HG02884 (cell line): ENCODE results near the gene ESRRB.

Experiments used
- ATAC-seq: cut with Tn5 transposase; IDR thresholded peaks from one replicate; pipeline ENCODE4 v1.9.1; 2021; ENCODE audit warnings: mild to moderate bottlenecking, moderate library complexity; ENCODE audit not compliant: unreplicated experiment

The ESRRB gene

DNA sequence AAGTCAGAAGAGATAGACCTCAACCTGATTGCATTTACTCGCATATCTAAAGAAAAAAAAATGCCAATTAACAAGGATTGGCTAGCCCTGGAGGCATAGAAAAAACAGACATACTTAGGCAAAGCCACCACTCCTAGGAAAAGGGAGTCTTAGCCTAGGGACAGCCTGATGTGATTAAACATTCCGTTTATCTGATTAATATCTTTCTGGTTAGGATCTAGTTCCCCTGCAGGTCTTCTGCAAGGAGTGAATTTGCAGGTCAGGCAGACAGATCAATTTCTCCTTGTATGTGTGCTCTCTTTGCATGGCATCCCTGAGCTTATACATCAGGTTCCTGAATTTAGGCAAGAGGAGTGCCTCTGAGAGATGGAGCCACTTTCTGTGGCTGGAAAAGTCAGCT, 70.5 kb downstream of the ESRRB start:
- no peak for ATAC-seq

DNA sequence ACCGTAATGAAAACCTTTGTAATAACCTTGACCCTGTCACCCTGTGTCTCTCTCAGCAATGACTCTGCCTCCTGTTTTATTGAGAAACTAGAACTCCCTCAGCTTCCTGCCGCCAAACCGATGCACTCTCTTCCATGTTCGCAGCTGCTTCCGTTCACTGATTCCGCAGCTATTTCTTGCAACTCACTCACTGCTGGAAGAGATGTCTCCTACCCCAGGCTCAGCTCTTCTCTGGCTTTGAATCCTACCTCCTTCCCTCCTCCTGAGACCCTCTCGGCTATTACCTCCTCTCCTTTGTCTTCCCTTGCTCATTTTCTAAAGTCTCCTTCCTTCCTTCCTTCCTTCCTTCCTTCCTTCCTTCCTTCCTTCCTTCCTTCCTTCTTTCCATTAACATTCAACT, 71.0 kb downstream of the ESRRB start:
- no peak for ATAC-seq

DNA sequence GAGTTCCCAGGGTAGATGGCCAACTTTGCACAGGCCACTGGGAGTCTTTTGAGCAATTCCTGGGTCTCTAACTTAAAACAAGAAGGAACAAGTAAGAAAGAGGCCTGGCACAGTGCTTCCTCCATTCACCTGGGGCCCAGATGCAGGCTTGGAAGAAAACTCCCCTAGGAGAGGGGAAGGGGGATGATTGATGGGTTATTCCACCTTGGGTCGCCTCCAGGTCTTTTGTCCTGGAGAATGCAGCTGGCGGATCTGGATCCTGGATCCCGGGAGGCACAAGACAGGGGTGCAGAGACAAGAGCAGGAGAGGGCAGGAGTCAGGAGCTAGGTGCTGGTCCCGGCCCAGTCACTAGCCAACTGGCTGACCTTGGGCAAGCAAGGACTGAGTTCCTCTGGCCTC, 74.5 kb downstream of the ESRRB start:
- ATAC-seq: no peak

DNA sequence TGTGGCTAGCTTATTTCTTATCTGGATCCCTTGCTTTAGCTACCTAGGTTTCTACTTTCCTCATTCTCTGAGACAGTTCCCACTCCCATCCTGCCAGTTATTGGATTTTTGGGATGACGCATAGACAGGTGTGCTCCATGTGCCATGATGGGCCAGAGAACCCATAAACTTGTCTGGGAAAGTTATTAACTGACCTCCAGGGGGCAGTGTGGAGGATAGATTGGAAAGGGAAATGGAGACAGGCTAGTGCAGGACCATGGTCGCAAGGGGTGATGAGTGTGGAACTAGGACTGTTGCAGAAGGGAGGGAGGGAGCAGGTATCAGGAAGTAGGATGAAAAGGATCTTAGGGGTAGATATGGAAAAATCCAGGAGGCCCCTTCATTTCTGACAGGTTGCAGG, 80.3 kb downstream of the ESRRB start:
- no peak for ATAC-seq

DNA sequence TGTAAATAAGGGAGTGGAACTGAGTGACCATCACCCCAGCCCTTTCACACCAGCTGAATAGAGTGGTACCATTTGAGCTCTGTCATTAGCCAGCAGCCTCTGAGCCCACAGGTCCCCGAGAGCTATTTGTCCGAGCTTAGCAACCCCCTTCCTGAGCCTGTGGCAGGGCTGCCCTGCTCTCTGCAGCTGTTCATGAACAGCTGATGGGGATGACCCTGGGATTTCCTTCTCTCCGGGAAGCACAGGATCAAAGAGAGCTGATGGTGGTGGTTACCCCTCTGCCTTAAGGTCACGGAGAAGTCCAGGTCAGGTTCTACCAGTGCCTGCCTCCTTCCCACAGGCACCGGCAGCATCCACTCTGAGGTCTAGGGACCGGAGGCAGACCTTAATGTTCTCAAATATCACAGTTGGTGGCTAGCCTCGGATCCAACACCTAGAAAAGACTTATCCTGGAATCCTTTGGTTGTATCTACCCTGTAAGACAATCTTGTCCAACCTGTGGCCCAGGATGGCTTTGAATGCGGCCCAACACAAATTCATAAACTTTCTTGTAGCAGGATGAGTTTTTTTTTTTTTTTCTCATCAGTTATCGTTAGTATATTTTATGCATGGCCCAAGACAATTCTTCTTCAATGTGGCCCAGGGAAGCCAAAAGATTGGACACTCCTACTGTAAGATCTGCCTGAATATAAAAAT, 81.1 kb downstream of the ESRRB start:
- no peak for ATAC-seq

DNA sequence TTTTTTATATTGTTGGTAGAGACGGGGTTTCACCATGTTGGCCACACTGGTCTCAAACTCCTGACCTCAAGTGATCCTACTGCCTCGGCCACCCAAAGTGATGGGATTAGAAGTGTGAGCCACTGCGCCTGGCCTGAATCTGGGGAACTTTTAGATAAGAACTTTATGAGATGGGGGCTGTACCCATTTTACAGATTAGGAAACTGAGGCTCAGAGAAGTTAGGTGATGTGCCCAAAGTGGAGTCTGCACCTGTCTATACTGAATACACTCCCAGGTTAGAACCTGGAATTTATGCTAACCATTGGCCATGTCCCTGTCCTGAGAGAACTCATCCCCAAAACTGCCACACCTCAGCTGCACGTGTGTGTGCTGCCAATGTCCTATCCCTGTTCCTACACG, 81.9 kb downstream of the ESRRB start:
- ATAC-seq: no peak

DNA sequence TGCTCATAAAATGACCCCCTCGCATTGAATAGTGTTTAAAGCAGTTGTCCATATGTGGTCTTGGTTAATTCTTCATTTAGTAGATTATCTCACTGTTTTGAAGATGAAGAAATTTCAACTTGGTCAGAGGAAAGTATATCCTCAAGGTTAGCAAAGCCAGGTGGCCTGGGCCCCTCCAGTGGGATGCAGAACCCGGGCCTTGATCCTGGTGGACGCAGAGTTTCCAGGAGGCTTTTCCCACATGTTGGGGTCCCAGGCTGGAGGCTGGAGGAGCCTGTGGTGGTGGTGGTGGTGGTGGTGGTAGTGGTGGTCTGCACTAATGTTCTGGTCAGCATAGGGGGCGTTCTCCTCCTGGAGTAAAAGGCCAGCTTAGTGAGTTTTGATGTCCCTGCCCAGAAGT, 85.9 kb downstream of the ESRRB start:
- ATAC-seq: no peak

DNA sequence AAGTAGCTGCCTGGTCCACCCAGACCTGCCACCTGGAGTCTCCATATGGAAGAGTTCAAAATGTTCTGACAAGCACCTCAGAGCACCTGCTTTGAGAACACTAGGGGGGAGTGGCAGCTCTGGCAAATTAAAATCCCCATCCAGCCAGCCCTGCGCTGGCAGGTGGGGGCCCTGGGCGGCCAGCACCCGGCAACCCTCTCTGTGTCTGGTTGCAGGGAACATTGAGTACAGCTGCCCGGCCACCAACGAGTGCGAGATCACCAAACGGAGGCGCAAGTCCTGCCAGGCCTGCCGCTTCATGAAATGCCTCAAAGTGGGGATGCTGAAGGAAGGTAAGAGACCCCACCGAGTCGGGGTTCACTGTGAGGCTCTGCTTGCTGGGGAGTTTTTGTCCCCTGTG, 86.4 kb downstream of the ESRRB start:
- ATAC-seq: no peak

DNA sequence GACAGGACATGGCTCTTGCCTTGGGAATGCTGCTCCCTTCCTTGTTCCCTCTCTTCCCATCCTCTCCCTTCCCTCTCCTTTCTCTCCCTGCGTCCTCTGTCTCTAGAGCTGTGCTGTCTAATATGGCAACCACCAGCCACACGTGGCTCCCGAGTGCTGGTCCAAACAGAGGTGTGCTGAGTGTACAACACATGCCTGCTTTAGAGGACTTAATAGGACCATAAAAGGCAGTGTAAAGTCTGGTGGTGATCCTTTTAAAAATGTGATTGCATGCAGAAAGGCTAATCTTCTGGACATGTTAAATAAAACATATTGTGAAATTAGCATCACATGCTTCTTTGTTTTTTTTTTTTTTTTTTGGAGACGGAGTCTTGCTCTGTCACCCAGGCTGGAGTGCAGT, 87.2 kb downstream of the ESRRB start:
- no peak for ATAC-seq

DNA sequence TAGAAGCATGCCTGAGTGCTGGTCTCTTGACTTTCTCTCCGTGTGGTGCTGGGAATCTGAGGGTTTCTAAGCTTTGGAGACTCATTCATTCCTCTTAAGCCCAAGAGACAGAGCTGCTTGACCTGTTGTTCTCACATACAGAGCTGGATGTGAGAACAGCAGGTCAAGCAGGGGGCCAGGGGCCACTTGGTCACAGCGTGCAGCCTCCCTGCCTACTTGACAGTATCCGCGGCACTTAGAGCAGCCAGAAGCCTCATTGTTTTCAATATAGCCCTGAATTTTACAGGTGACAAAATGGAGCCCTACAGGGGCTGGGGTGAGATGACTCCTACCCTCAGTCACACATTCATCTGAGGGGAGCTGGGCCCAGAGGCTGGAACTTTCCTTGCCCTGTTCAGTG, 88.9 kb downstream of the ESRRB start:
- no peak for ATAC-seq

DNA sequence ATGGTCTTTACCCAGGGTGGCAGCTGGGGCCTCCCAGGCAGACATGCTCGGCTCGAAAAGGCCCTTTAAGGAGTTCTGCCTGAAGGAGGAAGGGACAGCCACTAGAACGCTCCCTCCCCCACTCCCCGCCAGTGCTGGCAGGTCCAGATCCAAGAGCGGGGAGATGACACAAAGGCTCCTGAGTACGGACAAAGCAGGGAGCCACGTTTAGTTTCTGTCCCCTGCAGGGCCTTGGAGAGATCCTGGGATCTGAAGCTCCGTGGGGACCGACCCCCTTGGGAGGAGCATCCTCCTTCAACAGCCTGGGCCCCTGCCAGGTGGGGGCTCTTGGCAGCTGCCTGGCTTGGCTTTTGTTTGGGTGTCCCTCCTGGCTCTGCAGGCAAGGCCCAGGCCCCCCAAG, 89.7 kb downstream of the ESRRB start:
- ATAC-seq: no peak

DNA sequence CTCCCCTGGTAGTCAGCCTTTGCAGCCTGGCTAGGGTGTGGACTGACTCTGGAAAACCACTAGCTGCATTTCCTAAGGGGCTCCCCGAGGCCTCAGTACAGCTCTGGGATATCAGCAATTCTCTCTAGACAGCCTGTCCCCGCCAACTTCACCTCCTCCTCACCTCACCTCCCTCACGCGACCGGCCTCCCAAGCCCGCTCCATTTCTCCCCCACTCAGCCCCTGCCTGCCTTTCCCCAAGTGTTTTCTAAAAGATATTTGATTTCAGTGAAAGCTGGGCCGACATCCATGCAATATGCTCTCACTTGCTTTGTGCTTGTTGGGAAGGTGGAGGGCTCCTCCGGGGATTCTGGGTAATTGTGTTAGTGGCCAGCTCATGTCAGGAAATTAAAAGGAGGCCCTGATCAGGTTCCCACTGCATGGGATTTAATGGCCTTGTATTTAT, 91.8 kb downstream of the ESRRB start:
- no peak for ATAC-seq

DNA sequence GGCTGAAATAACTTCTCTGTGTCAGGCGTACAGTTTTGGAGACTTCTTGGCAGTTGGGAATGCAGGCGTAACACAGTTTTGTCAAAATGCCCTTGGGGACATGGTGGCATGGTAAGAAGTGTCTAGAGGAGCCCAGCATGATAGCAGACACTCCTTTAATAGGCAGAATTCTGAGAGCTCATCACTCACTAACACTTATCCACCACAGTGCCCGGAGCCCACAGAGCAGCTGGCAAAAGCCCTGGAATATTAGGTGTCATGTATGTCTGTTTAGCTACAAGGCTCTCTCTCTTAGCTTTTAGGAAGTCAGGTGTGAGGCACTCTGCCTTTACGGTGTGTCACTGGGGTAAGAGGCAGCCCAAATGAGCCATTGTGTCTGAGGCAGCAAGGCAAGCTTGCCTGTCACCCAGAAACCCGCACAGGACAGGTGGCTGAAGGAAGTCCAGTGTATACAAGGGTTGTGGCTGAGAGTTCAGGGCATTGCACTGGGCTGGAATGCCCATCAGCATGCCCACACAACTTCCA, 96.3 kb downstream of the ESRRB start:
- no peak for ATAC-seq

DNA sequence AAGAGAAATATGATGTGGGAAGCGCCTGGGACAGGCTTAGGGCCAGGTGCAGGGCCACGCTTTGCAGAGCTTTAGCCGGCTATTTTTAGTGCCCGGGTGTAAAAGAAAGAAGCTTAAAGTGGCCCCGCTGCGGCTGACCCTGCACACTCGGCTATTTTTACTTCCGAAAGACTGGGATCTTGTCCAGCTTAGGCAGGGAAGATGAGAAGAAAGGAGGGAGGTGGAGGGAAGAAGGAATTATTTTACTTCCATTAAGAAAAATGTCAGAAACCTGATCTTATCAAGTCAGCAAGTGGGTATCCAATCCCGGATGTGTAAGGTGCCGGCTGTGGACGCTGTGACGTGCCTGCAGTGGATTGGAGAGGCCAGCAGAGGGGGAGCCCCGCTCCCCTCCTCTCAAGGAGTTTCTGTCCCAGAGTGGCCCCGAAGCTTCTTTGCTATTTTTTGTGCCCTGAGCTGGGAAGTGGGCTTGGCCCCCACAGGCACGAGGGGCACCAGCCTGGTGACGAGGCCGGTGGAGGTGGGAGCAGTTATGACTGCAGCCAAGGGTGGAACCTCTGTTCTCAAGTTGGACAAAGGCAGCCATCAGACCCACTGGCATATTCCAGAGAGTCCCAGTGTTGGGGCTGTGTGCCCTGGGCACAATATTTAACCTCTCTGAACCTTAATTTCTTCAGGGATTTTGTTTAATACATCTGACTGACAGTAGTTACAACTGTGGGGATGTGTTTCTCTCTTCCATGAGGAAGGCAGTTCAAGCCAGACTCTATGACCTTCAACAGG, 97.7 kb downstream of the ESRRB start:
- no peak for ATAC-seq

DNA sequence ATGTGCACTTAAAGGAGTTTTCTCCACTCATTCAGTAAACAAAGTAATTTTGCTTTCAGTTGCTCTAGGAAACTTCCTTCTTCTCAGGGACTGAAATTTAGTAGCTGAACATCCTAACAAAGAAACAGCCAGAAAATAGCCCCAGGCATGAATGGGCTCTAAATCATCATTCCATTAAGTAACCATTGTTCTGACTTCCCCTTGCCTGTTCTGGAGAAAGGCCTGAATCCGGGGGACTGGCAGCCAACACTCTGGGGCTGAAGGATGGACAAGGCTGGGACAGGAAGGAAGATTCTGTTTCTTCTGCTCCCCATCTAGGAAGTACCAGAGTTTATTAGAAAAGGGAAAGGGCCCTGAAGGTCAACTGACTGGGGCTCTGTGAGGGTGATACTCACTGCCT, 104.5 kb downstream of the ESRRB start:
- ATAC-seq: no peak

DNA sequence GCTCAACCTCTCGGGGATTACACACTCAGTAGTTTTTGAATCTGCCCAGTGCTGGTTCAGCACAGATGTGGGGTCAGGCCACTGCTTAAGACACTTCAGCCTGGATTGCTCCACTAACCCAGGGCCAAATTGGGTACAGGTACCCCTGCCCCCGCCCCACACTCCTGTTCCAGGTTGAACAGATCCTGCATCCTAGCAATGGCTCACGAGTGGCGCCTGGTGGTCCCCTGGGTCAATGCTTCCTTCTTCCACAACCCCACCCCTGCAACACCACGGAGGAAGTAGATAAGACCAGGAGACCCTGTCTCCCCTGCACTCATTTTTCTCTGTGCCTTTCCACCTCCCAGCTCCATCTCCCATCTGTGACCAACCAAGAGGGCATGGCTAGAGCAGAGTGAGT, 108.4 kb downstream of the ESRRB start:
- ATAC-seq: no peak

DNA sequence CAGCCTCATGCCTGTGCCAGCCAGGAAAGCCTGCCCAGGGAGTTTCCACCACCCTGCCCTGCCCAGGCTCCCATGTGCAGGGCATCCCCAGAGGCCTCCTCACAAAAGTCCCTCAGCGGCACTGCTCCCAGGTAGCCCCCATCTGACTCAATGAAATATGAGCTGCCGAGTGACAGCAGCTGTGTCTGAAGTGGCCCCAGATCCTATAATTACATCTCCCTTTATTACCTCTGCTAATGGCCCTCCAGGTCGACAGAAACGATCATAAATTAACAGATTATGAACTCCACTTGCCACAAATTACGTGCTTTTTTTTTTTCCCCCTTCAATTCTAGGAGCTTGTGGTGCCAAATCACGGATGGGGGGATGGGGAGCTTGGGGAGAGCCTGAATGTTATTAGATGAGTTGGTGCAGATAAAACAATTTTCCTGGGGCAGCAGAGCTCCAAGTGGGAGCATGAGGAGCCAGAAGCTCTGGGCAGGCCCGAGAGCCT, 110.4 kb downstream of the ESRRB start:
- no peak for ATAC-seq

DNA sequence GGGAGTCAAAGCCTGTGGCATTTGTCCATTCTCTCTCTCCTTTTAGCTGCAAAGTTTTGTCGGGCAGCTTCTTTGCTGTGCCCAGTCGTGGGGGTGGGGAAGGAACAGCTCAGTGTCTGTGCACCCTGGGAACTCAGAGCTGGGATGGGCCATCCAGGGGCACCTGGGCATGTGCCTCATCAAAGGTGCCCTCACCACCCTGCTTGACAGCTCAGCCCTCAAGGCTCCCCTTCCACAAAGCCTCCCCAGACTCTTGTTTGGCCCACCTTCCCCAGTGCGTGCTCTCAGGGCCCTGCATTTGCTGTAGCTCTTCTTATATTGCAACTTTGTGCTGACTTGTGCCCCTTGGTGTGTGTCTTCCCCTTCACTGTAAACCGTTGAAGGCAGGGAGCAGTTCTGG, 112.6 kb downstream of the ESRRB start:
- no peak for ATAC-seq

DNA sequence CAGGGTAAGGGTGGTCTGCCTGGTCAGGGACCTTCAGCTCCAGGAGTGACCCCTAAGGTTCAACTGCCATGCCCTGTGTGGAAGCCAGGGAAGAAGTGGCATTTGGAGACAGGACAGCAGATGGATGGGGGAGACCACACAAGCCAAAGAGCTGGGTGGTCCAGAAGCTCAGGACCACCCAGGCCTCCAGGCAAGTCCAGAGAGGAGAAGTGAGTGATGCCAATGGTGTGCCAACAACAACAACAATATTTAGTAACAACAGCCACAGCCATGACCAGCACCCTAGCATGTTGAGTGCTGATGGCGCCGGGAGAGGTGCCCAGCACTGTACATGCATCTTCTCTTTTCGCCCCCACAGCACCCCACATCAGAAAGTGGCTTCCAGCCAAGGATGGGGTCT, 113.7 kb downstream of the ESRRB start:
- ATAC-seq: no peak

DNA sequence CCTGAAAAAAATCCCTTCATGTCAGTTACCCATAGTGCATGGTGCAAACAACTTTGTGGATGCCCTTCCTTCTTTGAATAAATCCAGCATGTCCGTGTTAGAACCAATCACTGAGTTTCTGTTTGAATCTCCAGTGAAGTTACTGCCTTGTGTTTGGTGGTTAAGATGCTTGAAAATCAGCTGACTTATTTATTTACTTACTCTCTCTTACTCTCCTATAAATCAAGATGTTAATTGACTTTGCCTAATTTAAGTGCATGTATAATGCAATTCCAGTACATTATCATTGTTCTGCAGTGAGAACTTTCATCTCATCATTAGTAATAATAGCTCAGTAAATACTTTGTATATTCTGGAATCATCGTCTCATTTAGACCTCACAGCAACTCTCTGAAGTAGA, 114.2 kb downstream of the ESRRB start:
- no peak for ATAC-seq

DNA sequence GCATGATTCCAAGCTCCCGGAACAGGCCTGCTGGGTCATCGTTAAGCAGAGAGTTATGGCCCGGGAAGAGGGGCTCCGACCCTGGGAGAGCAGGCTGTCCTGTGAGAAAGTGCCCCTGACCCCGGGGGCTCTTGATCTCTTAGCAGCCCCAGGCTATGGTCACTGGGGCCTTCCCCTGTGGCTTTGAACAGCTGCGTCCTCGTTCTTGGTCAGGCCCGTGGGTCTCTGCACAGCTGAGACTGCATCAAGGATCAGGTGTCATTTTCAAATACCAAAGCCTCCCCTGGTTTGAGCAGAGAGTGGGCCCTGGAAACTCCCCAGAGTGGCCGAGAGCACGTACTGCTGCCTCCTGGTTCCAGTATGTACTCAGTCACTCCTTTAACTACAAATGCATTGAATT, 114.8 kb downstream of the ESRRB start:
- no peak for ATAC-seq
